Measurements from ENCODE around the gene TRIO.

TRIO gene

DNA sequence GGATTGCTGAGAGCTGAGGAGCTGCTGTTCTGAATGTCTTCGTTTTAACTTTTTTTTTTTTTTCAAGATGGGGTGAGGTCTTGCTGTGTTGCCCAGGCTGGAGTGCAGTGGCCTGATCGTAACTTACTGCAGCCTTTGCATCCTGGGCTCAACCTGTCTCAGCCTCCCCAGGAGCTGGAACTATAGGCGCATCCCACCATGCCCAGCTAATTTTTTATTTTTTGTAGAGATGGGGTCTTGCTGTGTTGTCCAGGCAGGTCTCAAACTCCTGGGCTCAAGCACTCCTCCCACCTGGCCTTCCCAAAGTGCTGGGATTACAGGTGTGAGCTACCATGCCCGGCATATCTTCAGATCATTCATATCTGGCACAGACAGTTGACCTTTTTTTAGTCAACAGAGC, 46.5 kb downstream of the TRIO start:
- Histone ChIP-seq H3K27me3 (no peaks in the 10 kb centered on the region), H3K4me3 (peak overlapping the region; percentile 2 to 6), H3K9me3 (no peaks in the 10 kb centered on the region), H3K4me1 (peaks cover 5 to 98% (median 53%) of the 10 kb centered on the region in 4 donors), H3K36me3 (no peaks in the 10 kb centered on the region), H3K27ac (peak overlapping the region; percentile 89 to 90)
- intact Hi-C loops (cut with DNase I; ENCODE audit: low total_unique reads) = loop anchor here (2.0 kb wide), 1 partner anchor 47 kb away; the partner anchor contains the start of gene TRIO
- TF ChIP-seq, protein P1, sequence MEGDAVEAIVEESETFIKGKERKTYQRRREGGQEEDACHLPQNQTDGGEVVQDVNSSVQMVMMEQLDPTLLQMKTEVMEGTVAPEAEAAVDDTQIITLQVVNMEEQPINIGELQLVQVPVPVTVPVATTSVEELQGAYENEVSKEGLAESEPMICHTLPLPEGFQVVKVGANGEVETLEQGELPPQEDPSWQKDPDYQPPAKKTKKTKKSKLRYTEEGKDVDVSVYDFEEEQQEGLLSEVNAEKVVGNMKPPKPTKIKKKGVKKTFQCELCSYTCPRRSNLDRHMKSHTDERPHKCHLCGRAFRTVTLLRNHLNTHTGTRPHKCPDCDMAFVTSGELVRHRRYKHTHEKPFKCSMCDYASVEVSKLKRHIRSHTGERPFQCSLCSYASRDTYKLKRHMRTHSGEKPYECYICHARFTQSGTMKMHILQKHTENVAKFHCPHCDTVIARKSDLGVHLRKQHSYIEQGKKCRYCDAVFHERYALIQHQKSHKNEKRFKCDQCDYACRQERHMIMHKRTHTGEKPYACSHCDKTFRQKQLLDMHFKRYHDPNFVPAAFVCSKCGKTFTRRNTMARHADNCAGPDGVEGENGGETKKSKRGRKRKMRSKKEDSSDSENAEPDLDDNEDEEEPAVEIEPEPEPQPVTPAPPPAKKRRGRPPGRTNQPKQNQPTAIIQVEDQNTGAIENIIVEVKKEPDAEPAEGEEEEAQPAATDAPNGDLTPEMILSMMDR (IDR thresholded peaks at IDR 0.05) = no peak
- DNase-seq = no peak

DNA sequence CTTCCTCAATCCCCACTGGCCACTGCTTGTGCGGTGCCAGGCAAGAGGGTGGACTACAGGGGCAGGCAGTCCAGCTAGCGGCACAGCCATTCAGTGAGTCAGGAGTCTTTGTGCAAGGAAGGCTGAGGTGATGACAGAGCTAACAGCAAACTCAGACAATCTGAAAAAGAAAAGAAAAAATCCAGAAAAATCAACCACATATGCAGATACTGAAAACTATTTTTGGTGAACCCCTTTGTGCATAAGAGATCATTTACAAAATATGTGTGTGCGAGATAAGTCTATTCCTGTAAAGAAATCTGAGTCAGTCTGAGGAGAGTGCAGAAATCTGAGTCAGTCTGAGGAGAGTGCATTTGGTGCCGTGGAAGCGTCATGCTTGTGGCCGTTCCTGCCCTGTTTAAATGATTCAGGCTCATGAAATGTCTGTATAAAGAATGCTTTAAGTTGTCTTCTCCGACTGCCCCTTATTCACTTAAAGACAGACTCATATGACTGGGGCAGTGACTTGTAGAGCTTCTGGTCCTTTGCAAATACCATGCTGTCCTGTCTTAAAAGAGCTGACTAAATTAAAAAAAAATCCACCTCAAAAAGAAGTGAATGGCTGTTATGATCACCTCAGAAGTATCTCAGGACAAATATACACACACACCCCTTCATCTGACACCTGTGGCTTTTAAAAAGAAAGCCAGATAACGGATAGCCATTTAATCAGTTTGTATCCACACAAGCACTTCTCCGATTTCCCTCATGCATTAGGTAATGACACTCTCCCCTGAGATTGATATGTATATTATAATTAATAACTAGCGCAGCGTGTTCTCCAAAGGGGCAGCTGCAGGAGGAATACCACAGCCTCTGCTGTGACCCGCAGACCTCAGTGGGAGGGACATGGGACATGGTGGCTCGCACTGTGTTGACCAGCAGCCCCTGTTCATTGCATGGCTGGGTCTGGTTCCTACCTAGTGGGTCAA, 47.3 kb downstream of the TRIO start:
- Histone ChIP-seq H3K4me1 (peaks cover 5 to 91% (median 45%) of the 10 kb centered on the region in 4 donors), H3K36me3 (no peaks in the 10 kb centered on the region), H3K9me3 (no peaks in the 10 kb centered on the region), H3K27me3 (no peaks in the 10 kb centered on the region), H3K4me3 (peak overlapping the region; percentile 2 to 6), H3K27ac (peak overlapping the region; percentile 89 to 90)
- intact Hi-C loops (cut with DNase I; ENCODE audit: low total_unique reads) = no loop called here
- peak in 1 of 2 donors; percentile 47 for DNase-seq
- TF ChIP-seq, protein P1 (IDR thresholded peaks at IDR 0.05) = no peak

DNA sequence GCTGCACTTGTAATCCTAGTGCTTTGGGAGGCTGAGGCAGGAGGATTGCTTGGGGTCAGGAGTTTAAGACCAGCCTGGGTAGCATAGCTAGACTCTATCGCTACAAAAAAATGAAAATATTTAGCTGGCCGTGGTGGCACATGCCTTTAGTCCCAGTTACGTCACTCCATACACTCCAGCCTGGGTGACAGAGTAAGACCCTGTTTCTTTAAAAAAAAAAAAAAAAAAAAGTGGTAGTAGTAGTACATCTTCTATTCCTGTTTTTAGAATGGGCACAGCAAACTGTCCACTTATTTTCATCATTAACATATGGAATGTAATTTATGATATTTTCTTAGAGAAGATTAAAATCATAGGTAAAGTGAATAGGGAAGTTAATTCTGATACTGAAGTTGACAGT, 48.2 kb downstream of the TRIO start:
- H3K27ac ChIP-seq = peak overlapping the region; percentile 89 to 90

DNA sequence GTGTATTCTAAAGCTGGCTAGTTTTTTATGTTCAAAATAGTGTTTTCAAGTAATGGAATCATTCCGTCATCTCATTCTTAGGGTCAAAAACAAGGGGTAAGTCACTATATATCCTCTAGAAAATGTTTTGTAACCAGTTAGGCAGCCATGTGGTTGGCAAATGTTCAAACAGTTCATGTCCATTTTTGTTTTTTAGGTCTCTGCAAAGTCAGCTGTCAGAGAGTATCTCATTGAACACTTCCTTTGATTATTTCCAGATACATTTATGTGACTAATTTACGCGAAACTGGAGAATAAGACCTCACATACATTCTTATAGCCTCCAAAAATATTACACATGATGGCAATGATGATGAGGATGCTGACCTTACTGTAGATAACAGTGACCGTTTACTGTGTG, 50.4 kb downstream of the TRIO start:
- H3K36me3 ChIP-seq = no peaks in the 10 kb centered on the region
- no peak for DNase-seq
- peaks cover 5 to 91% (median 36%) of the 10 kb centered on the region in 4 donors for H3K4me1 ChIP-seq
- TF ChIP-seq, protein P1 (IDR thresholded peaks at IDR 0.05) = no peak
- H3K9me3 ChIP-seq = no peaks in the 10 kb centered on the region
- H3K27ac ChIP-seq = peak overlapping the region in 1 of 2 donors; percentile 89
- H3K4me3 ChIP-seq = no peak overlapping the region
- no peaks in the 10 kb centered on the region for H3K27me3 ChIP-seq
- intact Hi-C loops (cut with DNase I; ENCODE audit: low total_unique reads) = no loop called here

More for the DNA sequence above, 48.2 kb downstream of the TRIO start:
- Histone ChIP-seq H3K4me1 (peaks cover 5 to 91% (median 41%) of the 10 kb centered on the region in 4 donors), H3K27me3 (no peaks in the 10 kb centered on the region), H3K9me3 (no peaks in the 10 kb centered on the region), H3K4me3 (no peak overlapping the region), H3K36me3 (no peaks in the 10 kb centered on the region)
- no peak for DNase-seq
- TF ChIP-seq, protein P1 (IDR thresholded peaks at IDR 0.05) = no peak
- intact Hi-C loops (cut with DNase I; ENCODE audit: low total_unique reads) = no loop called here

DNA sequence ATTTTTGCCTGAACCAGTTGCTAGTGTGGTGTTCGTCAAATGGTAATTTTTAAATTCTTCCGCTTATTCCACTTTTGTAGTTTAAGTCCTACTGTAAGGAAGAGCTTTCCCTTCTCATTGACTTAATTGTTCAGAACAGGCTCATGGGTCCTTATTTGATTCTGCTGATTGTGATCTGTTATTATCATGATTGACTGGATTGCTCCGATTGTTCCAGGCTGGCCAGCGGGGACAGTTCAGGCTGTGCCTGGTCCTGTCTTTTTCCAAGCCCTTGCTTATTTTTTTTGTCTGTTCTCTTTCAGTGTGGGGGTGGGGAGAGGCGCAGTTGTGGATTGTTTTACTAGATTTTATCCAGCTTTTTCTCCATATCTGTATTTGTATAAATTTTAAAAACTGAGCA, 52.4 kb downstream of the TRIO start:
- TF ChIP-seq, protein P1 (IDR thresholded peaks at IDR 0.05) = no peak
- Histone ChIP-seq H3K9me3 (no peaks in the 10 kb centered on the region), H3K36me3 (no peaks in the 10 kb centered on the region), H3K27me3 (no peaks in the 10 kb centered on the region), H3K4me1 (peaks cover 0 to 93% (median 35%) of the 10 kb centered on the region in 4 donors), H3K27ac (no peak overlapping the region), H3K4me3 (no peak overlapping the region)
- intact Hi-C loops (cut with DNase I; ENCODE audit: low total_unique reads) = no loop called here
- no peak for DNase-seq
